Ovary (tissue), 9 donors: ENCODE measurements around the gene COX4I1. TPM values are rescaled to one million over a fixed set of nuclear protein-coding genes. Genes with fewer than 3 reads are reported as not detected.

Experiments
- DNase-seq, 5 donors: peaks; one replicate each; pipeline ENCODE4 v3.0.0-alpha.2; 2019 to 2020
- H3K27ac ChIP-seq, 2 donors: fragments of 200-600 bp; one replicate each; pipeline versions ENCODE4 v1.5.1 to v1.8.0; 2019 to 2022
- H3K27me3 ChIP-seq: fragments of 200-600 bp; one replicate; pipeline ENCODE4 v1.8.0; 2022
- H3K36me3 ChIP-seq: fragments of 200-600 bp; sonication (generic); one replicate; pipeline ENCODE4 v1.5.1; 2019
- H3K4me1 ChIP-seq: one replicate; pipeline ENCODE4 v1.8.1; 2013; ENCODE audit warnings: mild to moderate bottlenecking, moderate library complexity; ENCODE audit not compliant: insufficient read depth
- H3K4me3 ChIP-seq: fragments of 200-600 bp; sonication (generic); one replicate; pipeline ENCODE4 v1.5.1; 2017
- H3K9me3 ChIP-seq, 2 donors: fragments of 200-600 bp in 1 of 2; sonication (generic) in 1 of 2; one replicate each; pipeline versions ENCODE4 v1.5.1 to v1.8.1; 2013 to 2019; ENCODE audit warnings: mild to moderate bottlenecking in 1 of 2, moderate library complexity in 1 of 2
- EP300 ChIP-seq: sonication (generic); formaldehyde crosslinking; IDR thresholded peaks from one replicate; pipeline ENCODE4 v1.6.1; 2017; ENCODE audit warnings: antibody characterized with exemption
- POLR2A ChIP-seq: fragments of 450-650 bp; IDR thresholded peaks from one replicate; pipeline ENCODE4 v1.6.1; 2017; ENCODE audit warnings: antibody characterized with exemption, mild to moderate bottlenecking, moderate library complexity
- WGBS, 3 donors: extraction: QIAGEN DNeasy Blood & Tissue Kit in 1 of 3; methylation state at CpG; one replicate each; pipeline versions ENCODE4 v1.1.5 to v1.1.7; 2013 to 2017; 5-methylcytosine and 5-hydroxymethylcytosine counted together
- intact Hi-C, 4 donors: fragments of 100-400 bp; cut with DNase I; formaldehyde crosslinking; loops; one replicate each; pipeline versions ENCODE4 v1.11.0 to v1.15.1; 2022 to 2023
- polyA plus RNA-seq, 2 donors: library from polyadenylated mRNA; stranded (reverse); fragments of 200-250 nt in 1 of 2; fragments of 350-450 nt in 1 of 2; fragmentation: Illumina TruSeq in 1 of 2; extraction: RNeasy Lipid Tissue Mini Kit (QIAGEN cat#74804) in 1 of 2; gene quantifications; one replicate each; pipeline ENCODE4 v1.2.3, GENCODE V29; 2013 to 2014
- total RNA-seq, 7 donors: library from RNA; depleted of rRNA in 2 of 7; stranded (reverse); fragments of >200 nt in 2 of 7; fragmentation: NEBNext Ultra II Directional in 3 of 7; extraction: Animal tissue kit (Norgen Biotek cat#: 25700) in 3 of 7; gene quantifications; one replicate each; pipeline versions ENCODE4 v1.1.0 to v1.2.4, GENCODE V29; 2016 to 2023
- TF ChIP-seq, protein P1 (sequence below), 3 donors: fragments of 450-650 bp in 2 of 3; fragments of 200-600 bp in 1 of 3; IDR thresholded peaks; one replicate each; pipeline versions ENCODE4 v1.5.1 to v1.8.0; 2016 to 2022; ENCODE audit warnings: antibody characterized with exemption in 3 of 3, mild to moderate bottlenecking in 1 of 3
- donor health status: DM: no; HTN: no; CAD: no; lungs with moderate emphysema.
- donor health status: DM: no; HTN: no; CAD: no.
- donor health status: Bipolar disorder and iron deficiency.
- donor health status: DM: yes; HTN: yes; CAD: no.
- donor health status: DM: no; HTN: no; CAD: no.
- donor health status: DM: yes; HTN: yes; CAD: no.

The COX4I1 gene
- total and polyA plus RNA-seq, 9 donors, result 378 to 750 (median 471) TPM

GRCh38 chr16:85821390-85822135, 22.1 kb downstream of the COX4I1 start:
- H3K4me1 ChIP-seq, result no peaks in the 10 kb centered on the region
- no peaks in the 10 kb centered on the region for H3K27me3 ChIP-seq
- intact Hi-C loops, result loop anchor here (1.0 to 10.0 kb wide), 9 partner anchors 103 to 703 kb away; partner anchors contain the start of gene FOXF1 (in 1 of the 4)
- H3K36me3 ChIP-seq, result no peaks in the 10 kb centered on the region
- 7 to 9% (median 8%) methylated on average over 27 of the region's 27 CpGs for WGBS, 3 donors
- peak; percentile 57 to 85 (median 72) for DNase-seq
- no peak overlapping the region for H3K27ac ChIP-seq
- TF ChIP-seq EP300 (no peak), POLR2A (no peak)
- TF ChIP-seq, protein P1, sequence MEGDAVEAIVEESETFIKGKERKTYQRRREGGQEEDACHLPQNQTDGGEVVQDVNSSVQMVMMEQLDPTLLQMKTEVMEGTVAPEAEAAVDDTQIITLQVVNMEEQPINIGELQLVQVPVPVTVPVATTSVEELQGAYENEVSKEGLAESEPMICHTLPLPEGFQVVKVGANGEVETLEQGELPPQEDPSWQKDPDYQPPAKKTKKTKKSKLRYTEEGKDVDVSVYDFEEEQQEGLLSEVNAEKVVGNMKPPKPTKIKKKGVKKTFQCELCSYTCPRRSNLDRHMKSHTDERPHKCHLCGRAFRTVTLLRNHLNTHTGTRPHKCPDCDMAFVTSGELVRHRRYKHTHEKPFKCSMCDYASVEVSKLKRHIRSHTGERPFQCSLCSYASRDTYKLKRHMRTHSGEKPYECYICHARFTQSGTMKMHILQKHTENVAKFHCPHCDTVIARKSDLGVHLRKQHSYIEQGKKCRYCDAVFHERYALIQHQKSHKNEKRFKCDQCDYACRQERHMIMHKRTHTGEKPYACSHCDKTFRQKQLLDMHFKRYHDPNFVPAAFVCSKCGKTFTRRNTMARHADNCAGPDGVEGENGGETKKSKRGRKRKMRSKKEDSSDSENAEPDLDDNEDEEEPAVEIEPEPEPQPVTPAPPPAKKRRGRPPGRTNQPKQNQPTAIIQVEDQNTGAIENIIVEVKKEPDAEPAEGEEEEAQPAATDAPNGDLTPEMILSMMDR (IDR thresholded peaks at IDR 0.05), result peak; percentile 81 to 97 (median 96)
- no peak overlapping the region for H3K4me3 ChIP-seq
- H3K9me3 ChIP-seq, result no peaks in the 10 kb centered on the region

GRCh38 chr16:85822145-85822544, 22.6 kb downstream of the COX4I1 start:
- Histone ChIP-seq H3K36me3 (no peaks in the 10 kb centered on the region), H3K9me3 (no peaks in the 10 kb centered on the region), H3K4me3 (no peak overlapping the region), H3K27ac (no peak overlapping the region), H3K27me3 (no peaks in the 10 kb centered on the region), H3K4me1 (no peaks in the 10 kb centered on the region)
- intact Hi-C loops, result loop anchor here (5.0 to 10.0 kb wide), 7 partner anchors 103 to 703 kb away; partner anchors contain the start of gene FOXF1 (in 1 of the 4)
- WGBS, 3 donors, result 93 to 95% (median 93%) methylated on average over 12 of the region's 12 CpGs
- DNase-seq, result no peak
- TF ChIP-seq POLR2A (no peak), EP300 (no peak)
- TF ChIP-seq, protein P1 (IDR thresholded peaks at IDR 0.05), result no peak

DNA sequence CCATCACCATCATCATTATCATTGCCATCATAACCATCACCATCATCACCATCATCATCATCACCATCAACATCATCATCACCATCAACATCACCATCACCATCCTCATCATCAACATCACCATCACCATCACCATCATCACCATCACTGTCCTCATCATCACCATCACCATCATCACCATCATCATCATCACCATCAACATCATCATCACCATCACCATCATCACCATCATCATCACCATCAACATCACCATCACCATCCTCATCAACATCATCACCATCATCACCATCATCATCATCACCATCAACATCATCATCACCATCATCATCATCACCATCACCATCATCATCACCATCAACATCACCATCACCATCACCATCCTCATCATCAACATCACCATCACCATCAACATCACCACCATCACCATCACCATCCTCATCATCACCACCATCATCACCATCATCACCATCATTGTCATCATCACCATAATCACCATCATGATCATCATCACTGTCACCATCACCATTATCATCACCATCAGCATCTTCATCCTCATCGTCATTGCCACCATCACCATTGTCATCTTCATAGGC, 23.9 kb downstream of the COX4I1 start:
- Histone ChIP-seq H3K9me3 (no peaks in the 10 kb centered on the region), H3K36me3 (no peaks in the 10 kb centered on the region), H3K27me3 (no peaks in the 10 kb centered on the region), H3K4me3 (no peak overlapping the region), H3K4me1 (no peaks in the 10 kb centered on the region), H3K27ac (no peak overlapping the region)
- intact Hi-C loops, result loop anchor here (5.0 to 10.0 kb wide), 7 partner anchors 101 to 701 kb away; partner anchors contain the start of gene FOXF1 (in 1 of the 4)
- 93 to 98% (median 95%) methylated on average over 1 of the region's 1 CpG for WGBS, 3 donors
- DNase-seq, result no peak
- TF ChIP-seq, protein P1 (IDR thresholded peaks at IDR 0.05), result no peak
- TF ChIP-seq EP300 (no peak), POLR2A (no peak)

DNA sequence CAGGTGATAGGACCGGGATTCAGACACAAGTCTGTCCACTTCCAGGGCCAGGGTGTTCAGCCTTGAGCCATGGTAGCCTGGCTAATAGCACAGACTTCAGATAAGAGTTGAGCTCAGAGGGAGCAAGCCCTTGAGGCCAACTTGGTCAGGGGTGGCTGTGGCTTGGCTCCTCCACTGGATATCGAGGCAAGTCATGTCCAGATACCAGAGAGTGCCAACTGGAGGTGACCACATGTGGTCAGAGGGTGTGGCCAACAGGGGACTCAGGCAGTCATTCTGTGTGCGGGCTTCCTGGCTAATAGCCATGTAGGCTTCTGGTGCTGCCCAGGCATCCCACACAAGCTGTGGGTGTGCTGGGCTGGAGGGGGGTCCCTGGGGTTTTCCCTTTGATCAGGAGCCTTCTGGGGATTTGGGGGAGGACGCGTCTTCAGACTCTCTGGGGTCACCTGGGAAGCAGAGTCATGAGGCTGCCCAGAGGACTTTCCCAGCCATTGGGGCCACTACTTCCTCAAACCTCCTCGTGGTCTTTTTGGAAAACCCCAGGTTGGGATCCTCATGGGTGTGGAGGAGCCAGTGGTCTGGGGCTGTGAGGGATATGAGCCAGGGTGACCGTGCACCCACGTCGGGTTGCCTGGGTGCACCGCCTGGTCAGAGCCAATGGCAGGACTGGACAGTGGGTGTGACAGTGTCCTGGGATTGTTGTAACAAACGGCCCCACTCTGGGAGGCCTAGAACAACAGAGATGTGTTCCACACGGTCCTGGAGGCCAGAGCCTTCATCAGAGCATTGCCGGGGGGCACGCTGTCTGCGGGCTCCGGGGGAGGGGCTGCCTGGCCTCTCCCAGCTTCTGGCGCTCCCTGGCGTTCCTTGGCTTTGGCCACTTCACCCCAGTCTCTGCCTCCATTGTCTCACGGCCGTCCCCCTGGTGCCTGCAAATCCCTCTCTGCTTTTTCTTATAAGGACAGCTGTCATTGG, 25.0 kb downstream of the COX4I1 start:
- Histone ChIP-seq H3K27ac (no peak overlapping the region), H3K27me3 (no peaks in the 10 kb centered on the region), H3K4me3 (no peak overlapping the region), H3K36me3 (no peaks in the 10 kb centered on the region), H3K4me1 (no peaks in the 10 kb centered on the region), H3K9me3 (no peaks in the 10 kb centered on the region)
- intact Hi-C loops, result loop anchor here (5.0 to 10.0 kb wide), 7 partner anchors 100 to 700 kb away; partner anchors contain the start of gene FOXF1 (in 1 of the 4)
- 88 to 93% (median 93%) methylated on average over 17 to 20 of the region's 20 CpGs for WGBS, 3 donors
- TF ChIP-seq EP300 (no peak), POLR2A (no peak)
- TF ChIP-seq, protein P1 (IDR thresholded peaks at IDR 0.05), result no peak
- no peak for DNase-seq
